LNCaP clone FGC (cell line): ENCODE data around the gene OSM.
A peak's percentile ranks its signal among the peaks of the same experiment; 100 is the strongest.

Experiments used
- DNase-seq: peaks from one replicate; pipeline ENCODE4 v3.0.0-alpha.2; 2011; ENCODE audit warnings: low read depth
- H3K4me3 ChIP-seq: 2 replicates; pipeline ENCODE4 v1.5.1; 2011; ENCODE audit warnings: mild to moderate bottlenecking, low read depth, low read length, control low read depth
- CTCF ChIP-seq: IDR thresholded peaks from 2 replicates; pipeline ENCODE4 v1.5.1; 2012; ENCODE audit warnings: mild to moderate bottlenecking; ENCODE audit not compliant: control insufficient read depth, insufficient read depth; ENCODE audit errors: extremely low read depth

The OSM gene

GRCh38 chr22:30266445-30267381 is at the start of gene OSM:
OSM (minus strand) TSS chr22:30266851; CDS start chr22:30266799, 52 bp downstream.
- no peak within 1 kb of the TSS for H3K4me3 ChIP-seq
- no peak for DNase-seq
- no peak for TF ChIP-seq CTCF

- H3K4me3 ChIP-seq = no peak overlapping the region
- no peak for TF ChIP-seq CTCF
- no peak for DNase-seq
Observed at GRCh38 chr22:30315962-30316576, 49.4 kb upstream of the OSM start.

- no peak for TF ChIP-seq CTCF
Observed at GRCh38 chr22:30314915-30315314, 48.3 kb upstream of the OSM start.

GRCh38 chr22:30313527-30314363 is 47.1 kb upstream of the OSM start:
- DNase-seq = no peak
- no peak overlapping the region for H3K4me3 ChIP-seq
- TF ChIP-seq CTCF = no peak

More at GRCh38 chr22:30314915-30315314, 48.3 kb upstream of the OSM start:
- no peak for DNase-seq
- no peak overlapping the region for H3K4me3 ChIP-seq

GRCh38 chr22:30312053-30312452 is 45.4 kb upstream of the OSM start:
- no peak for TF ChIP-seq CTCF
- H3K4me3 ChIP-seq = no peak overlapping the region
- no peak for DNase-seq

- H3K4me3 ChIP-seq = 0 out of 2 replicates have a peak overlapping the region, but pooled peaks have one; percentile 13
- peak; percentile 77 for DNase-seq
- no peak for TF ChIP-seq CTCF
Observed at GRCh38 chr22:30310881-30311771, 44.5 kb upstream of the OSM start.
